Subcutaneous adipose tissue (tissue), 4 donors: ENCODE measurements around the gene ZFPM1. TPM values are rescaled to one million over a fixed set of nuclear protein-coding genes. Genes with fewer than 3 reads are reported as not detected.

ENCODE experiments used
- CTCF ChIP-seq: fragments of 450-650 bp; IDR thresholded peaks from one replicate; pipeline ENCODE4 v1.5.1; 2016; ENCODE audit warnings: low read depth, mild to moderate bottlenecking, control low read depth, antibody characterized with exemption, moderate library complexity
- total RNA-seq, 4 donors: library from RNA; depleted of rRNA; stranded (reverse); fragments of >200 nt; gene quantifications; one replicate each; pipeline ENCODE4 v1.1.0, GENCODE V29; 2016

ZFPM1 gene
- total RNA-seq, 4 donors from 2014 or later: 0.17 to 0.57 (median 0.44) TPM; not detected in 1

- TF ChIP-seq CTCF: no peak
Measured at GRCh38 chr16:88504489-88505404, 51.7 kb downstream of the ZFPM1 start.

GRCh38 chr16:88505405-88506082 lies 52.5 kb downstream of the ZFPM1 start:
- no peak for TF ChIP-seq CTCF

GRCh38 chr16:88506723-88507122 lies 53.6 kb downstream of the ZFPM1 start:
- TF ChIP-seq CTCF: no peak

GRCh38 chr16:88507231-88507743 lies 54.2 kb downstream of the ZFPM1 start:
- TF ChIP-seq CTCF: no peak

- TF ChIP-seq CTCF: no peak
Measured at GRCh38 chr16:88508376-88508867, 55.3 kb downstream of the ZFPM1 start.

- TF ChIP-seq CTCF: no peak
Measured at GRCh38 chr16:88508868-88509748, 56.0 kb downstream of the ZFPM1 start.
